Endothelial cell of umbilical vein (primary cell): ENCODE data around the gene UGT2A2.
"Not testable (repeated sequence)": the region's sequence is repeated elsewhere in the genome, so short reads cannot be mapped to it uniquely, and the experiment has no call there.

Source experiments
- EZH2 ChIP-seq: IDR thresholded peaks from 2 replicates; pipeline ENCODE4 v1.6.1; 2012; ENCODE audit warnings: borderline replicate concordance, low read depth, mild to moderate bottlenecking, moderate library complexity, low read length, inconsistent platforms; ENCODE audit not compliant: severe bottlenecking
- MYC ChIP-seq: IDR thresholded peaks from one replicate; pipeline ENCODE4 v1.6.1; 2011; ENCODE audit warnings: mild to moderate bottlenecking, low read depth, low read length
- POLR2A ChIP-seq: IDR thresholded peaks from 2 replicates; pipeline ENCODE4 v1.6.1; 2012; ENCODE audit warnings: low read depth, mild to moderate bottlenecking, control low read depth, low read length
- TF ChIP-seq, protein P1 (sequence below), 2 donors: IDR thresholded peaks; 1 replicate in 1 of 2; 2 replicates in 1 of 2; pipeline ENCODE4 v1.5.1; 2011; ENCODE audit warnings: low read length in 2 of 2, mild to moderate bottlenecking in 2 of 2, moderate library complexity in 2 of 2, control low read depth in 1 of 2, inconsistent platforms in 1 of 2, low read depth in 1 of 2; ENCODE audit not compliant: insufficient read depth in 1 of 2; ENCODE audit errors: extremely low read depth in 1 of 2

- TF ChIP-seq POLR2A, MYC, EZH2: not testable (repeated sequence)
- TF ChIP-seq, protein P1, sequence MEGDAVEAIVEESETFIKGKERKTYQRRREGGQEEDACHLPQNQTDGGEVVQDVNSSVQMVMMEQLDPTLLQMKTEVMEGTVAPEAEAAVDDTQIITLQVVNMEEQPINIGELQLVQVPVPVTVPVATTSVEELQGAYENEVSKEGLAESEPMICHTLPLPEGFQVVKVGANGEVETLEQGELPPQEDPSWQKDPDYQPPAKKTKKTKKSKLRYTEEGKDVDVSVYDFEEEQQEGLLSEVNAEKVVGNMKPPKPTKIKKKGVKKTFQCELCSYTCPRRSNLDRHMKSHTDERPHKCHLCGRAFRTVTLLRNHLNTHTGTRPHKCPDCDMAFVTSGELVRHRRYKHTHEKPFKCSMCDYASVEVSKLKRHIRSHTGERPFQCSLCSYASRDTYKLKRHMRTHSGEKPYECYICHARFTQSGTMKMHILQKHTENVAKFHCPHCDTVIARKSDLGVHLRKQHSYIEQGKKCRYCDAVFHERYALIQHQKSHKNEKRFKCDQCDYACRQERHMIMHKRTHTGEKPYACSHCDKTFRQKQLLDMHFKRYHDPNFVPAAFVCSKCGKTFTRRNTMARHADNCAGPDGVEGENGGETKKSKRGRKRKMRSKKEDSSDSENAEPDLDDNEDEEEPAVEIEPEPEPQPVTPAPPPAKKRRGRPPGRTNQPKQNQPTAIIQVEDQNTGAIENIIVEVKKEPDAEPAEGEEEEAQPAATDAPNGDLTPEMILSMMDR (IDR thresholded peaks at IDR 0.05; ENCODE audit: extremely low read depth in 1 of 2, insufficient read depth in 1 of 2, low read depth in 1 of 2, low read length in 2 of 2): not testable (repeated sequence)
These were observed 24.6 kb upstream of the UGT2A2 start for GRCh38 chr4:69664009-69664408.
